HuH-7.5 (cell line): Measurements from ENCODE around the gene LMO7.
"Not testable (repeated sequence)": the region's sequence is repeated elsewhere in the genome, so short reads cannot be mapped to it uniquely, and the experiment has no call there.

Experiments used
- DNase-seq: peaks from one replicate; pipeline ENCODE4 v3.0.0; 2011; ENCODE audit warnings: low spot score

The LMO7 gene

DNA sequence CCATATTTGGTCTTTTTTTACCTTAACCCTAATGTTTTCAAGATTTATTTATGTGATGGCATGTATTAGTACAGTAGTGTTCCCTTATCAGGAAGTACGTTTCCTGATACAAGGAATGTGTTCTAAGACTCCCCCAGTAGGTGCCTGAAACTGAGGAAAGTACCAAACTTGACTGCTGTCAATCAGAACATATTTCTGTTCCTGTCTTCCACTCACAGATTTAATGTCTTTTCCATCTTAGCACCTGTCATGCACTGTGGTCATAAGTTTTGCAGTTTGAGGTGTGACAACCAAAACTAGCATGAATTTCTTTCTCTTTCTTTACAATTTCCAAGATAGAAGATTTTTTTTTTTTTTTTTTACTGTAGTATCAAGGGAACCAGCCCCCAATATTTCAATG is 62.9 kb downstream of the LMO7 start:
- DNase-seq = no peak

DNA sequence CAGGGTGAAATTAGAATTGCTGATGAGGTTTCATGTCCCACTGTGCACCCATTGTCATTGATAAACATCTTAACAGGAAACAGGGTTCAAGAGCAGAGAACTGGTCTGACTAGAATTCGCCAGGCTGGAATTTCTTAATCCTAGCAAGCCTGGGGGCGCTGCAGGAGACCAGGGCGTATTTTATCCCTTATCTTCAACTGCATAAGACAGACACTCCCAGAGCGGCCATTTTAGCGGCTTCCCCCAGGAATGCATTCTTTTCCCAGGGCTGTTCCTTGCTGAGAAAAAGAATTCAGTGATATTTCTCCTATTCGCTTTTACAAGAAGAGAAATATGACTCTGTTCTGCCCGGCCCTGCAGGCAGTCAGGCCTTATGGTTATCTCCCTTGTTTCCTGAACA is 63.6 kb downstream of the LMO7 start:
- DNase-seq = not testable (repeated sequence)

DNA sequence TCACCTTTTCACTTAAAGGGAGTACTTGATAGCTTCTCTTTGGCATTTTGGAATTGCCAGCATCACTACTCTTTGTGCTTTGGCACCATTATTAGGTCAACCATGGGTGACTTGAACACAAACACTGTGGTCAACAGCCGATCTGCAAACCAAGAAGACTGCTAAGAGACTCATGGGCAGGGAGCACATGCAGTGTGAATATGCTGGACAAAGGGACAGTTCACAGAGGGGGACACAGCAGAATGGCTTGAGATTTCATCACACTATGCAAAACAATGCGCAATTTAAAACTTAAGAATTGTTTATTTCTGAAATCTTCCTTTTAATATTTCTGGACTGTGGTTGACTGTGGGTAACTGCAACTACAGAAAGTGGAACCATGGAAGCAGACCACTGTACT is 64.4 kb downstream of the LMO7 start:
- no peak for DNase-seq

DNA sequence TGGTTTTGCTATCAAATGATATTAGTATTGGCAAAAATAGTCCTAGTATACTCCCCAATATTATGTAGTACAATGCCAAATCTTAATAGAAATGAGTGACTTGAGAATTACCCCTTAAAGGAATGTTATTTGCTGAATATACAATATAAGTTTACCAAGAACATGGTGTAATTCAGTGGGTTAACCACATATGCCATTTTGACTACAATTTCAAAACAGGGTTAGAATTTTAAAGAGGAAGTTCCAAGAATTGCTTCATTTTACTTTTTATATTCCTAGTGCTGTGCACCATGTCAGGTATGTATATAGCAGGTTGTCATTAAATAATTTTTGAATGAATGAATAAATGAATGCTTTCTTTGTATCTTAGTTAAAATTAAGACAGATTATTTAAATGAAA is 66.3 kb downstream of the LMO7 start:
- DNase-seq = no peak

DNA sequence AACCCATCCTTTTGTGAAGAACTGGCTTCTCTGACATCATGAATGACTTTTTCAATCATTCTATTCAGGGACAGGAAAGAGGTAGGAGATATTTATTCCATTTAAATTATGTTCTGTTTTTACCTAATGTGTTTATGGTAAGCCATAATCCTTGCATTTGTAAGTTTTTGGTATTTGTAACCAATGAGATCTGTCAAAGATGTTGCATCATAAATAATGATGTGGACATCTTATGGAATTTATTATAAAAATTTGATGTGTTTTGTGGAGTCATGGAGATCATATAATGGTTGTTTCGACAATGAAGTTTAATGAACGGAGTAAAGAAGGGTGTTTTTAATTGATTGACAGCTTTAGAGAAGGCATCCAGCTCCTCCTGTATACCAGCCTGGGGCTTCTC is 67.6 kb downstream of the LMO7 start:
- DNase-seq = no peak

DNA sequence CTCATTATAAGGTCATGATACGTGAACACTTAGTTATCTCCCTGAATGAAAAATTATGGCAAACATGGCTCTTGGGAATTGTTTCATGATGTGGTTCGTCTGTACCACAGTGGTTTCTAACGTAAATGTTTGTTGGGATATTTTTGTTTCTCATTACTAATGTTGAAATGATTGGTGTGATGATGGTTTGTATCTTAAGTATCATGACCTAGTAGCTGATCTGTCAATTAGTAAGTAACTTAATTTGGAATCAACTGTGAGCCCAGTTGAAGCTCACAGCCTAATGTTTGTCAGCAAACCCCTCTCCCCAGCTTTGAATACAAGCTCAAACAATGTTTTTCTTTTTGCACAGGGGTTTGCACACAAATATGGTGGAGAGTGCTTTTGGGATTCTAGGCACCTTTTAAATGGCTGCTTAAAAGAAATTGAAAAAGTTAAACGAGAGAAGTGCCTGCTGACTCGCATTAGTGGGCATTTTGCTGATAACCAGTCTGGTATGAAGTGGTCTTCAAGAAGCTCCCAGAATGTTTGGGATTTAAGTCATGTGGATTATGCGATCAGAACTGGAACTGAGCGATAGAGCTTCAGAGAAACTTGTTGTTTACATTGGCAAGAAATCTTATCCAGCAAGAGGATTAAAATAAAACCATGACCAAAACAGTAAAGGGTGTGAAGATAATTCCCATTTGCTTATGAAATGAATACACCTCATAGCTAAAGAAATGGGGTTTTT is 68.2 kb downstream of the LMO7 start:
- DNase-seq = no peak

DNA sequence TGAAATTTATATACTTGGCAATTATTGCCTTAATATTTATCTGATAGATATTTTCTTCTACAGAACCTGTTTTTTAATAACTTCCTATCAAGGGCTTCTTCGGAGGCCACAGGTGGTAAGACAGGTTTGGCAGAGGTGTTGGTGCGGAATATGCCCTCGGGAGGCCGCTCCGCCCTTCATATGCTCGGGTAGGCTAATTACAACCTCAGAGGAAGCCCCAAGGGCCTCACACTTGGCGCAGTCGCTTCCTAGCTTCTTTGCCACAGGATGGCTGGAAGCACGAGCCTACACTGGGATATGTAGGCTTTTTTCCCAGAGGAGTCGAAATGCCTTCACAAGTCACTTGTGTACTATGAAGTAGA is 68.8 kb downstream of the LMO7 start:
- DNase-seq = no peak

DNA sequence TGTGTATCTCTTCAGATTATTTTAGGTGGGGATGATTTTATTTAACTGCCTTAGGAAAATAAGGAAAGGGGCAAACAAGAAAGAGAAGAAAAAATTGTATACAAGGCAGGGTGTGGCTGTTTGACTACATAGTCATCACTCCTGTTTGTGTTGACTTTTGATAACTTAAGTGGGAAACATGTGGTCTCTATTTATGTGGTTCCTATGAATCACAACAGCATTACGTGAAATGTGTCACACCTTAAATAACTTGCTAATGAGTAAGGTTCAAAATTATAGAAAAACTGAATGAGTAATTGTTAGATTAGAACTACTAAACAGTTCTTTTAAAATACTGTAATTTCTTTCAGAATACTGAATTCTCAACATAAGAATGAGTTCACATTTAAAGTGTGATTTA is 69.3 kb downstream of the LMO7 start:
- no peak for DNase-seq

DNA sequence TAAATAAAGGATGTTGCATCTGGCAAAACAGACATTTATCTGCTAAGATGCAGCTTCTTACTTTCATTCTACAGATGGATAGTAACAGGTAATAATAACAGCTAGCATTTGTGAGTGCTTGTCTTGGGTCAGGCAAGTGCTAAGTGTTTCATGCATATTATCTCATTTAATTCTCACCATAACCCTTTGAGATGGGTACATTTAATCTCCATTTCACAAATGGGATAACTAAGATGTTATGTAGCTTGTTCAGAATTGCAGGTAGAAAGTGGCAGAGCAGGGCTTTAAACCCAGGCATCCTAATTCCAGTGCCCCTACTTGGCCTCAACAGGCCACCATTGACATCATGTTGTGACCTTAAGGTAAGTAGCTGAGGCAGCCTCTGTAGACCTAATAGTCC is 69.8 kb downstream of the LMO7 start:
- no peak for DNase-seq

DNA sequence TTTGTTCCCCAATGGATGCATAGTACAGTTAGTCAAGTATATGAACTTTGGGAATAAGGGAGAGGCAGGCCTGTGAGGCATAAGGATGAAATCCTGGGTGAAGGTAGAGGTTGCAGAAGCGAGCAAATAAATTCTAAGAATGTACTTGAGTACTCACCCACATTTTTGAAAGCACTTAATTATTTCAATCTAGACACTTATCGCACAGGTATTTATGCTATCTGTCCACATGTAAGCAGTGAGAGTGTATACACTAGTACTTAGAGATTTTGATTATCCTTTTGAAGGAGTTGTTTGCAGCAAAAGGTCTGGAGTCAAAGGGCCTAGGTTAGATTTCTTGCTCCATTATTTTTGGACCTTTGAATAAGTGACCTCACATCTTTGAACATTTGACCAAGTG is 77.7 kb downstream of the LMO7 start:
- DNase-seq = no peak

DNA sequence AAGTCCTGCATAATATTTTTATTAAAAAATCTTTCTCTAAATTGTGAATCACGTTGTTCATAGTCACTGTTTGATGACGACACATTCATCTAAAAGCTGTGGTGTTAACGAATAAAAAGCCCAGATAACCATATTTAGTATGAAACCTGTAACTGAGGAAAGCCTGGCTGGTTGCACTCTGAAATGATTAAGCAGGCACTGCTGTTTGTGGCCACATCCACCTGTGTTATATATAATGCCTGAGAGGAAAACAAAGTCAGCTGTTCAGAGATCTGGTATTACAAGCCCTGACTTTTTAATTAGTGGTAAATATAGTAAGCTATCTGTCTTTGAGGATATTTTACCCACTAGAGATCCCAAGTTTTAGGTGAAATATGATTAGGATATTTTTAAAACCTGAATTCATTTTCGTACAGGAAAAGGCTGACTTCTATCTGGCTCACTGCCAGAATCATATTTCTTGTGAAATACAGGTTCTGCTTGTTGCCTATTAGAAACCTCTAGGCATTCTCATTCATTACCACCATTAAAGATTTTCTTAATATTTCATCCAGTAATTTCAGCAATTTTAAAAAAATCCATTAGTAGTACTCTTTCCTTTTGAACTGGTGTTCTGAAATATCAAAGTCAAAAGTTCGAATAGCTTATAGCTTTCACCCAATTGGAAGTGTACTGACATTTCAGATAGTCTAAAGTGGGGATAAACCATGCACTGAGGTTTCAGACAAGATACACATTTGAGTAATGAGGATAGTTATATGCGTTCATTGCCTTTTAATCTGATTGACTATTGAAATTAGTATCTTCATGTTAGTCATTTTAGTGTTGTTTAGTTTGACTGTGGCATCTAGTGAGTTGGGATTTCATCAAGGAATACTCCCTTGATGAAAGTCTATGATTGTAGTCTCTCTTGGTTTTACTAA is 79.7 kb downstream of the LMO7 start:
- no peak for DNase-seq

DNA sequence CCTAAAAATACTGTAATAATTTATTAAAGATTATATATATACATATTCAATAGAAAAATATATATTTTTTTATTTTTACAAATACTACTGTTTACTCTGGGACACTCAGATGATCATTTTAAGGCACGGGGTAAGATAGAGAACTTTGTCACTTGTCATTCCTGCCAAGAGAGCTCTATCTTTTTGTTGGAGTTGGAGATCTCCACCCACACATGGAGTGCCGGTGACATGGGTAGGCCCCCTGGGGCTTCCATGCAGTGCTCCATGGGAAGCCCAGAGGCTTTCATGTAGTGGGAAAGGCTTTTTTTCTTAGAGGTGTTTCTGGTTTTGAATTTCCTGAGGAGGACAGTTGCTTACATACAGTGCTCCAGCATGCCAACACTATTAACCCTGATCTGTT is 81.4 kb downstream of the LMO7 start:
- DNase-seq = no peak

DNA sequence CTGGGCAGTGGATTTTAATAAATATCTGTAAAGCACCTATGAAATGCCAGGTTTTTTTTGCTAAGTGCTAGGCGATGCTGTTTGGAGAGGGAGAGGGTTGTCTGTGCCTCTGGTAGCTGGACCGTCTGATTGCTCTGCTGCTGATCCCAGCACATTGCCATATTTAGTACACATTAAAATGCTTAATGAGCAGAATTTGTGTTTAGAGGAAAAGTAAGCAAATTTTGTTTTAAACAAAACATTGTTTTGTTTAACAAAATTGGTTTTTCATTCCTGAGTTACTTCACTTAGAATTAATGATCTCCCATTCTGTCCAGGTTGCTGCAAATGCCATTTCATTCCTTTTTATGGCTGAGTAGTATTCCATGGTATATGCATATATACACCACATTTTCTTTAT is 85.2 kb downstream of the LMO7 start:
- DNase-seq = no peak

DNA sequence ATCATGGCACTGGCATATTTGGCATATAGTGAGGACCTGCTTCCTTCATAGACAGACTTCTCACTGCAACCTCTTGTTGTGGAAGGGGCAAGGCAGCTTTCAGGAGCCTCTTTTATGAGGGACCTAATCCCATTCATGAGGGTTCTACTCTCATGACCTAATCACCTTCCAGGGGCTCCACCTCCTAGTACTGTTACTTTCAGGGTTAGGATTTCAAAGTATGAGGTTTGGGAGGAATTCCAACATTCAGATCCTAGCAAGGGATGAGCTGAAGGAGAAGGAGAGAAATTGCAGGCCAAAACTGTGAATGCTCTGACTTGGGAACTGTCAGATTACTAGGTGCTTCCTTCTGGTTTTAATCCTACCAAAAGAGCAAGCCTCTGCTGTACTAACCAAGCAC is 87.8 kb downstream of the LMO7 start:
- DNase-seq = no peak

DNA sequence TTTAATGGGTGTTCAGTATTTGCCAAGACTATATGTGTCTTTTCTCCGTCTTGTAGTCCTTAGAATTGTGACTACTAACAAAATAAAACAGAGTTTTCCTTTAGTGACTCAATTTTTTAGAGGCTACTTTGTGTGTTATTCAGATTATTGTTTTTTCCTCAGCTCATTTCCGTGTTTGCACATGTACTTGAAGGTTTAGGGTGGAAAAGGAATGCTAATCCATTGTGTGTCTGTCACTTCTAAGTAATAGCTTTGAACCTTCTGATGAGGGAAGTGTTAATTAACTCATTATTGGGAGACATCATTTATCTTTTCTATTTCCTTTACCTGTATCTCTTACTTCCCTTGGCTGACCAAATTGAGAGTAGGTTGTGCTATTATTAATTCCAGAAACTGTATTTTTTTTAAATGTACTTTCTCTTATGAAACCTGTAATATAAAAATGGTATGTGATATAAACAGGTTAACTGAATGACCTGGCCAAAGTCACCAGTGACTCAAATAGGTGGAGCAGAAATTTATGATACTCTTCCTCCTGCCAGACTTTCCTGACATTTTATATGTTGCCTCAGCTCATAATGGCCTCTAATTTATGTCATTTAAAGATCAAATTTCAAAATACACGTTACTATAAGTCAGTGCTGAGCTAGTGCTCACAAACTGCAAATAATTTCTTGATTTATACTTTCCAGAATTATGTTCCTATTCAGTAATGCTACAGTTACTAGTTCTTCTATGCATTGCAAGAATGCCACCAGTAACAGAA is 88.8 kb downstream of the LMO7 start:
- DNase-seq = no peak

DNA sequence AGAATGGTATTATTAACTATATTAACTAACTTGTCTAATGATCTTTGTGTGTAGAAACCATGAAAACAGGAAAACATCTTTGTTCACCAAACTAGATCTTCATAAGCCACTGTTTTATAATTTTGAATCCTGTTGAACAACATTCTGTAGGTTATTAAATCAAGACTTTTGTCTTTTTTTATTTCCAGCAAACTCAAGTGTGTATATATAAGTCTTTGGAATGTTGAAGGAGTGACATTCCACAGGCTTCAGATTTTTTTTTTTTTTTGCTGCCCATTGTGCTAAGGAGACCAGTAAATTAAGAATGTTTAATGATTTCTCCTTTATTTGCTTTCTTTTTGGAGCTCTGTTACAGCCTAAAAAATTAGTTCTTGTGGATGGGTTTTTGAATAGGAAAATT is 89.6 kb downstream of the LMO7 start:
- DNase-seq = no peak

DNA sequence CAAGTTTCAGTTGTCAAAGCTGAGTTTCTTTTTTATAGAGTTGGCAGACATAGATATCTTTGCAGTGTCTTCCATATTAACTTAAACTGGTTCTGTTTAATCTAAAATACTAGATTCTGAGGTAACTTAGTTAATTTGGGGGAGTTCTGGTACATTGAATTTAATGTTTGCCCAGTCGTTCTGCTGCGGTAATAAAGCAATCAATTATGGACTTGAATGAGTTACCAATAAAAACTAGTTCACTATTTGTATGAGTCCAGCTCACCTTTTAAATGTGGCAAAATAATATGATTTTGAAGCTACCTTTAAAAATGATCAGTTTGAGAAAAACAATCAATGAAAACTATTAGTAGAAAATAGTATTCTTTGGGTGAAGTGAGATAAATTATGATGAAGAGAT is 90.2 kb downstream of the LMO7 start:
- no peak for DNase-seq

DNA sequence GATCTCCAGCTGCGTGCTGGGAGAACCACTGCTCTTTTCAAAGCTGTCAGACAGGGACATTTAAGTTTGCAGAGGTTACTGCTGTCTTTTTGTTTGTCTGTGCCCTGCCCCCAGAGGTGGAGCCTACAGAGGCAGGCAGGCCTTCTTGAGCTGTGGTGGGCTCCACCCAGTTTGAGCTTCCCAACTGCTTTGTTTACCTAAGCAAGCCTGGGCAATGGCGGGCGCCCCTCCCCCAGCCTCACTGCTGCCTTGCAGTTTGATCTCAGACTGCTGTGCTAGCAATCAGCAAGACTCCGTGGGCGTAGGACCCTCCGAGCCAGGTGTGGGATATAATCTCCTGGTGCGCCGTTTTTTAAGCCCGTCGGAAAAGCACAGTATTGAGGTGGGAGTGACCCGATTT is 97.0 kb downstream of the LMO7 start:
- DNase-seq = not testable (repeated sequence)

DNA sequence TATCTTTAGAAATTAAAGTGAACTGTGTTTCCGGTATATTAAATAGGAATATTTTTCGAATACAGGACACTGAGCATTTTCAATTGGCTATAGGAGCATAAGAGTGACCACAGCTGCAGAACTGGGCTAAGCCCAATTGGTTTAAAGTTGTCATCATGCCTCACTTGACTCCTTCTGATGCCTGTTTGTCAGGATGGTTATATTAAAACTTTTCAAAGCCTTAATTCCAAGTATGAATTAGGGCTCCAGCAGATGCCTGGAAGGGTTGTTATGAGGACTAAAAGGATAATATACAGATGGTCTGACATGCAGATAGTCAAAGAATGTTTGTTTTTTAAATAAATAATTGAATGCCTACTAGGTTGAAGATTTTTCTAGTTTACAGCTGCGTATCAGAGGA is 100.0 kb downstream of the LMO7 start:
- no peak for DNase-seq

DNA sequence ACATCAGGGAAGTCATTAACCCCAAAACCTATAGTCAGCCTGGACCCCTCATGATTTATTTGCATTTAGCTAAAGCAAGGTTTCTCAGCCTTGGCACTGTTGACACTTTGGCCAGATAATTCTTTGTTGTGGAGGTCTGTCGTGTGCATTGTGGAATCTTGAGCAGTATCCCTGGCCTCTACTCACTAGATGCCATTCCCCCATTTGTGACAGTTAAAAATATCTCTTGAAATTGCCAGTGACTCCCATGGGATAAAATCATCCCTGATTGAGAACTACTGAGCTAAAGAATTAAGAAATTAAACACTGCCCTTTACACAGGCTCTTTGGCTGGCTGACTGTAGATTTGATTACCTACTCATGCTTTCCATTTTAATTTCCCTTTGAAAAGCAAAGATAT is 102.7 kb downstream of the LMO7 start:
- DNase-seq = no peak

DNA sequence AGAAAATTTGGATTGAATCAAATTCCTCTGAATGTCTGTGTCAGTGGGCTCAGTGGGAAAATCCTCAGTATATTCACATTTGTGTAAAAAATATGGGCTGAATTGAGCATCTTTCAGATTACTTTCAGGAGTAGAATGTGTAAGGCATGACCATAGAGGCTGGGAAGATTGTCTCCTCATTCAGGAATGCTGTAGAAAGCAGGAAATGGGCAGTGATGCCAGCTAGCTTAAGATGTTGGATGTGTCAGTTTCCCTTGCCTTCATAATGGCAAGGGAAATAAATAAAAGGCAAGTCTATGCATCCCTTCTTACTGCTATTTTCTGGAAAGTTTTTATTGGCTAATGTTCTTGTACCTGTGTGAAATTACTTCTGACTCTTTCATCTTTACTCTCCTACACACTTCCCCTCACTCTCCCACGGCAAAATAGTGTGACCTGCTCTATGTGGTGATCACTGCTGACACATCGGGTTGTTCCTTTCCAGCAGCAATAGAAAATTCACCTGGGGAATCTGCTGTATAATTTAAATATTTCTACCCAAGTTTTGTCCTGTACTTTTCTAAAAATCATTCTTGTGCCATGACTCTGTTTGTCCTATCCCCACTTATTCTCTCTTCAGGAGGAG is 103.2 kb downstream of the LMO7 start:
- no peak for DNase-seq

DNA sequence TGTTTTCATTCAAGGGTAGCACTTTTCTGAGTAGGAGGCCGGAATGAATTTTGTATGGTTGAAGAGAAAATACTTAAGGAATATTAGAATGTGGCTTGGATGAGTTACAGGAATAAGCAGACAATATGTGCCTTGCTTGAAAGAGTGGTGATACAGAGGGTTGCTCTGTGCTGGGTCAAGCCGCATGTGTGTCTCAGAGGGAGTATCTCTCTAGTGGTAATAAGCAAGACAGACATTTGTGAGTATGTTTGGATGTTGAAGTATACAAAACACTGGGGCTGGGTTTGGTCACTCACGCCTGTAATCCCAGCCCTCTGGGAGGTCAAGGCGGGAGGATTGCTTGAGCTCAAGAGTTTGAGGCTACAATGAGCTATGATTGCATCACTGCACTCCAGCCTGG is 103.9 kb downstream of the LMO7 start:
- DNase-seq = no peak
